Measurements from ENCODE around the gene CYP4A11.

- no peak for TF ChIP-seq CTCF (IDR thresholded peaks at IDR 0.05)
- TF ChIP-seq POLR2A (IDR thresholded peaks at IDR 0.05): no peak
These were observed 30.5 kb downstream of the CYP4A11 start for GRCh38 chr1:46910790-46911189.

All from adrenal gland (tissue), 5 donors.